ENCODE results near the gene DPH3. TPM values are rescaled to one million over a fixed set of nuclear protein-coding genes. Genes with fewer than 3 reads are reported as not detected.

The DPH3 gene
- total RNA-seq, 2 experiments from 2014 or later = 10.5 to 12.8 TPM

DNA sequence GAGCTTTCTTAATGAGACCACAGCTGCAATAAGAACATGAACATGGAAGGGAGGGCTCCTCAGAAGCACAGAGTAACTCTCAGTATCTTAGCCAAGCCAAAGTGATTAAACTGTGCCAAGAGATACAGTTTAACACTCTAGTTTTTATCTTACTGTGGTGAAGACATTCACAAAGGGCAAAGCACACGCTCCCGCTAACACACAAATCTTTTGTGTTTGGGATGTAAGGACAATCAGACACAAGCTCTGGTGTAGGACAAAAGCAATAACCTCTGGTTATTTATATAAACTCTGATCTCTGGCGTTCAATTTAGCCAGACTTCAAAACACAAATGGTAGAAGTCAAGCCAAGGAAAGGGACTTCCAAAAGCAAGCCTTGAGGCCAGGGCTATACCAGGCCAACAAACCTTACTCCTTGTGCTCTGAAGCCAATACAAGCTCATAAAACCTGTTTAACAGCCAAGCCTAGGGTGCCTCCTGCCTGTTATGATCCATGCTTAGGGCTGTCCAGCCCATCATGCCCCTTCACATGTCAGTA, 27.8 kb downstream of the DPH3 start:
- no peak overlapping the region for H3K27ac ChIP-seq (ENCODE audit: low read depth in 1 of 2, low read length in 2 of 2)
- intact Hi-C loops (cut with DNase I, micrococcal nuclease) = no loop called here
- TF ChIP-seq, protein P1, sequence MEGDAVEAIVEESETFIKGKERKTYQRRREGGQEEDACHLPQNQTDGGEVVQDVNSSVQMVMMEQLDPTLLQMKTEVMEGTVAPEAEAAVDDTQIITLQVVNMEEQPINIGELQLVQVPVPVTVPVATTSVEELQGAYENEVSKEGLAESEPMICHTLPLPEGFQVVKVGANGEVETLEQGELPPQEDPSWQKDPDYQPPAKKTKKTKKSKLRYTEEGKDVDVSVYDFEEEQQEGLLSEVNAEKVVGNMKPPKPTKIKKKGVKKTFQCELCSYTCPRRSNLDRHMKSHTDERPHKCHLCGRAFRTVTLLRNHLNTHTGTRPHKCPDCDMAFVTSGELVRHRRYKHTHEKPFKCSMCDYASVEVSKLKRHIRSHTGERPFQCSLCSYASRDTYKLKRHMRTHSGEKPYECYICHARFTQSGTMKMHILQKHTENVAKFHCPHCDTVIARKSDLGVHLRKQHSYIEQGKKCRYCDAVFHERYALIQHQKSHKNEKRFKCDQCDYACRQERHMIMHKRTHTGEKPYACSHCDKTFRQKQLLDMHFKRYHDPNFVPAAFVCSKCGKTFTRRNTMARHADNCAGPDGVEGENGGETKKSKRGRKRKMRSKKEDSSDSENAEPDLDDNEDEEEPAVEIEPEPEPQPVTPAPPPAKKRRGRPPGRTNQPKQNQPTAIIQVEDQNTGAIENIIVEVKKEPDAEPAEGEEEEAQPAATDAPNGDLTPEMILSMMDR (IDR thresholded peaks at IDR 0.05) = no peak
- ATAC-seq (ENCODE audit: poor library complexity) = no peak
- no peaks in the 10 kb centered on the region for H3K4me1 Mint-ChIP-seq (ENCODE audit: low read depth)
- H3K9me3 Mint-ChIP-seq = no peaks in the 10 kb centered on the region
- ChIA-PET CTCF (interaction anchor here (1.0 kb wide), 1 partner anchor 10 kb away, joined by 3 read pairs; no protein-coding TSS in a partner anchor), POLR2A (no interaction called here)
- H3K4me3 ChIP-seq (ENCODE audit: low read length) = no peak overlapping the region
- no peaks in the 10 kb centered on the region for H3K27me3 ChIP-seq (ENCODE audit: control insufficient read depth in 1 of 2, insufficient read depth in 2 of 2, low read length in 2 of 2)
- H3K36me3 ChIP-seq (ENCODE audit: insufficient read depth, low read length) = no peaks in the 10 kb centered on the region
- no peaks in the 10 kb centered on the region for H3K36me3 Mint-ChIP-seq (ENCODE audit: low read depth)
- H3K9me3 ChIP-seq (ENCODE audit: control insufficient read depth in 1 of 2, insufficient read depth in 1 of 2, low read length in 2 of 2) = no peaks in the 10 kb centered on the region
- H3K4me3 Mint-ChIP-seq = no peak overlapping the region
- DNase-seq = no peak
- H3K27me3 Mint-ChIP-seq = no peaks in the 10 kb centered on the region
- no peak overlapping the region for H3K27ac Mint-ChIP-seq
- H3K4me1 ChIP-seq (ENCODE audit: insufficient read depth, low read length) = no peaks in the 10 kb centered on the region

DNA sequence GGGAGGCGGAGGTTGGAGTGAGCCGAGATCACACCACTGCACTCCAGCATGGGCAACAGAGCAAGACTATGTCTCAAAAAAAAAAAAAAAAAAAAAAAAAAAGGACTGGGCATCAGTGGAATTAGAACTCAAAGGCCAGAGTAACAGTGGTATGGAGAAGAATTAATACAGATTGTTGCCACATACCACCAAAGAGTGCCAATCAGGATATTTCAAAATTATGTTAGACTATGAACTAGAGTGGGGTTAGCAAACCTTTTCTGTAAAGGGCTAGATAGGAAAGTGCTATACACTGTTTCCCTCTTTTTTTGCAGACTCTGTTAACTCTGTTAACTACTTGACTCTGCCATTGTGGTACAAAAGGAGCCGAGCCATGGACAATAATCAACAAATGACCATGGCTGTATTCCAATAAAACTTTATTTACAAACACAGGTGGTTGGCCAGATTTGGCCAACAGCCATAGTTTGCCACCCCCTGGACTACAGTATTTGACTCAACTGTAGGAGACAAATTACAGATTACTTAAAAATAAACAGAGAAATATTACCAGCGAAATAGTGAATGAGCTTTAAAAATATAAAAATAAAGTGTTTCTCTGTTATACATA, 28.6 kb downstream of the DPH3 start:
- Mint-ChIP-seq H3K9me3 (no peaks in the 10 kb centered on the region), H3K27ac (no peak overlapping the region), H3K36me3 (ENCODE audit: low read depth) (no peaks in the 10 kb centered on the region), H3K4me3 (no peak overlapping the region), H3K4me1 (ENCODE audit: low read depth) (no peaks in the 10 kb centered on the region), H3K27me3 (no peaks in the 10 kb centered on the region)
- H3K4me1 ChIP-seq (ENCODE audit: insufficient read depth, low read length) = no peaks in the 10 kb centered on the region
- ATAC-seq (ENCODE audit: poor library complexity) (no peak), DNase-seq (no peak)
- H3K9me3 ChIP-seq (ENCODE audit: control insufficient read depth in 1 of 2, insufficient read depth in 1 of 2, low read length in 2 of 2) = no peaks in the 10 kb centered on the region
- CTCF ChIA-PET = interaction anchor here (1.0 kb wide), 1 partner anchor 11 kb away, joined by 3 read pairs; no protein-coding TSS in a partner anchor
- TF ChIP-seq, protein P1 (IDR thresholded peaks at IDR 0.05) = no peak
- H3K27ac ChIP-seq (ENCODE audit: low read depth in 1 of 2, low read length in 2 of 2) = no peak overlapping the region
- no peak overlapping the region for H3K4me3 ChIP-seq (ENCODE audit: low read length)
- H3K36me3 ChIP-seq (ENCODE audit: insufficient read depth, low read length) = no peaks in the 10 kb centered on the region
- H3K27me3 ChIP-seq (ENCODE audit: control insufficient read depth in 1 of 2, insufficient read depth in 2 of 2, low read length in 2 of 2) = no peaks in the 10 kb centered on the region
- intact Hi-C loops (cut with DNase I, micrococcal nuclease) = no loop called here
- POLR2A ChIA-PET = no interaction called here

DNA sequence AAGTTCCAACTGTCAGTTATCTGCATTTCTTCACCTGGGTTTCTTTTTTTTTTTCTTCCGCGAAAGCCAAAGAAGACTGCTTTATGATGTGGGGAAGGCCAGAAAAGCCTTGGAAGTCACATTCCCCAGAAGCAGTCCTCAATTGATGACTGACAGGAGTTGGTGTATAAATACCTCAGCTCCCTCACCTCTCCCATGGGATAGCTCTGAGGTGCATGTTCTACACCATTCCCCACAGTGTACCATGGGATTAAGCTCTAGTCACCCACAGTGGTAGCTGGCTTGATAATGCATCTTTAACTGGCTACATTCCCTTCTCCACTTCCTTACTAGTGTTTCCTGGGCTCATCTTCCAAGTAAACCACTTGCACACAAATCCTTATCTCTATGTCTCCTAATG, 30.5 kb downstream of the DPH3 start:
- CTCF ChIA-PET = interaction anchor here (0.7 kb wide), 1 partner anchor 316 kb away, joined by 3 read pairs; no protein-coding TSS in a partner anchor
- ATAC-seq (ENCODE audit: poor library complexity) (no peak), DNase-seq (no peak)
- Mint-ChIP-seq H3K36me3 (ENCODE audit: low read depth) (no peaks in the 10 kb centered on the region), H3K4me1 (ENCODE audit: low read depth) (no peaks in the 10 kb centered on the region), H3K4me3 (no peak overlapping the region), H3K27ac (no peak overlapping the region), H3K9me3 (no peaks in the 10 kb centered on the region), H3K27me3 (peaks cover 3% of the 10 kb centered on the region)
- intact Hi-C loops (cut with DNase I, micrococcal nuclease) = no loop called here
- Histone ChIP-seq H3K9me3 (ENCODE audit: control insufficient read depth in 1 of 2, insufficient read depth in 1 of 2, low read length in 2 of 2) (no peaks in the 10 kb centered on the region), H3K4me1 (ENCODE audit: insufficient read depth, low read length) (no peaks in the 10 kb centered on the region), H3K27me3 (ENCODE audit: control insufficient read depth in 1 of 2, insufficient read depth in 2 of 2, low read length in 2 of 2) (peaks cover 0 to 4% of the 10 kb centered on the region in 2 experiments), H3K4me3 (ENCODE audit: low read length) (no peak overlapping the region), H3K27ac (ENCODE audit: low read depth in 1 of 2, low read length in 2 of 2) (no peak overlapping the region), H3K36me3 (ENCODE audit: insufficient read depth, low read length) (no peaks in the 10 kb centered on the region)
- TF ChIP-seq, protein P1 (IDR thresholded peaks at IDR 0.05) = no peak
- POLR2A ChIA-PET = no interaction called here
